ENCODE results near the gene SORL1-AS1.
A peak's percentile ranks its signal among the peaks of the same experiment; 100 is the strongest.

SORL1-AS1 gene

GRCh38 chr11:121417055-121417551 lies 35.7 kb downstream of the SORL1-AS1 start:
- H3K9me3 ChIP-seq: no peaks in the 10 kb centered on the region
- TF ChIP-seq POLR2A (IDR thresholded peaks at IDR 0.05) (no peak), CTCF (IDR thresholded peaks at IDR 0.05 in 4 of 5, conservative IDR thresholded peaks at IDR 0.05 in 1 of 5) (no peak)
- peak; percentile 66 to 78 for ATAC-seq
- in situ Hi-C loops (cut with MboI; ENCODE audit: low sequenced_read_pairs in 4 of 4): no loop called here
- H3K4me3 ChIP-seq: no peak overlapping the region
- intact Hi-C loops (cut with DNase I; ENCODE audit: low total_unique reads): no loop called here
- H3K27ac ChIP-seq: no peak overlapping the region
- peaks cover 4% of the 10 kb centered on the region in 2 donors for H3K4me1 ChIP-seq
- no peaks in the 10 kb centered on the region for H3K27me3 ChIP-seq
- H3K36me3 ChIP-seq: no peaks in the 10 kb centered on the region
- peak; percentile 66 to 68 for DNase-seq

GRCh38 chr11:121415856-121416255 lies 36.9 kb downstream of the SORL1-AS1 start:
- in situ Hi-C loops (cut with MboI; ENCODE audit: low sequenced_read_pairs in 4 of 4): no loop called here
- no peak for TF ChIP-seq CTCF (IDR thresholded peaks at IDR 0.05 in 4 of 5, conservative IDR thresholded peaks at IDR 0.05 in 1 of 5)
- no peak for TF ChIP-seq POLR2A (IDR thresholded peaks at IDR 0.05)
- H3K27ac ChIP-seq: no peak overlapping the region
- ATAC-seq (no peak), DNase-seq (no peak)
- no peaks in the 10 kb centered on the region for H3K36me3 ChIP-seq
- no peaks in the 10 kb centered on the region for H3K27me3 ChIP-seq
- intact Hi-C loops (cut with DNase I; ENCODE audit: low total_unique reads): no loop called here
- H3K9me3 ChIP-seq: no peaks in the 10 kb centered on the region
- H3K4me3 ChIP-seq: no peak overlapping the region
- peaks cover 4% of the 10 kb centered on the region in 2 donors for H3K4me1 ChIP-seq

GRCh38 chr11:121414141-121414913 lies 38.4 kb downstream of the SORL1-AS1 start:
- in situ Hi-C loops (cut with MboI; ENCODE audit: low sequenced_read_pairs in 4 of 4) (no loop called here), intact Hi-C loops (cut with DNase I; ENCODE audit: low total_unique reads) (no loop called here)
- ATAC-seq (no peak), DNase-seq (no peak)
- no peak for TF ChIP-seq CTCF (IDR thresholded peaks at IDR 0.05 in 4 of 5, conservative IDR thresholded peaks at IDR 0.05 in 1 of 5)
- TF ChIP-seq POLR2A (IDR thresholded peaks at IDR 0.05): no peak
- no peak overlapping the region for H3K4me3 ChIP-seq
- H3K4me1 ChIP-seq: peaks cover 4% of the 10 kb centered on the region in 2 donors
- H3K36me3 ChIP-seq: no peaks in the 10 kb centered on the region
- no peak overlapping the region for H3K27ac ChIP-seq
- H3K9me3 ChIP-seq: no peaks in the 10 kb centered on the region
- H3K27me3 ChIP-seq: no peaks in the 10 kb centered on the region

- no peak for DNase-seq
- TF ChIP-seq POLR2A (IDR thresholded peaks at IDR 0.05) (no peak), CTCF (IDR thresholded peaks at IDR 0.05 in 4 of 5, conservative IDR thresholded peaks at IDR 0.05 in 1 of 5) (no peak)
- Histone ChIP-seq H3K27ac (no peak overlapping the region), H3K36me3 (no peaks in the 10 kb centered on the region), H3K9me3 (no peaks in the 10 kb centered on the region), H3K4me3 (no peak overlapping the region), H3K4me1 (peaks cover 4% of the 10 kb centered on the region in 2 donors), H3K27me3 (no peaks in the 10 kb centered on the region)
- in situ Hi-C loops (cut with MboI; ENCODE audit: low sequenced_read_pairs in 4 of 4): no loop called here
- no peak for ATAC-seq
- intact Hi-C loops (cut with DNase I; ENCODE audit: low total_unique reads): no loop called here
Measured at GRCh38 chr11:121412711-121413415, 39.9 kb downstream of the SORL1-AS1 start.

Measured in gastrocnemius medialis (tissue), 4 donors.